Type B pancreatic cell (in vitro differentiated cells): ENCODE data around the gene SCLY. TPM values are rescaled to one million over a fixed set of nuclear protein-coding genes. Genes with fewer than 3 reads are reported as not detected.

Experiments
- DNase-seq: peaks from one replicate; pipeline ENCODE4 v3.0.0; 2021; ENCODE audit warnings: mixed read lengths; ENCODE audit not compliant: unreplicated experiment; ENCODE audit errors: extremely low spot score
- H3K27ac Mint-ChIP-seq: 2 replicates; pipeline ENCODE4 v1.8.0; 2021; ENCODE audit warnings: mild to moderate bottlenecking, mixed read lengths
- H3K27me3 Mint-ChIP-seq: 2 replicates; pipeline ENCODE4 v1.8.0; 2021; ENCODE audit warnings: mixed read lengths
- H3K36me3 Mint-ChIP-seq: 2 replicates; pipeline ENCODE4 v1.8.0; 2021; ENCODE audit warnings: mixed read lengths
- H3K4me1 Mint-ChIP-seq: one replicate; pipeline ENCODE4 v1.8.0; 2021; ENCODE audit warnings: mixed read lengths; ENCODE audit not compliant: unreplicated experiment
- H3K4me3 Mint-ChIP-seq: 2 replicates; pipeline ENCODE4 v1.8.0; 2021; ENCODE audit warnings: mild to moderate bottlenecking, mixed read lengths
- H3K9me3 Mint-ChIP-seq: 2 replicates; pipeline ENCODE4 v1.8.0; 2021; ENCODE audit warnings: mixed read lengths
- total RNA-seq: library from RNA; stranded (reverse); gene quantifications from 2 replicates; pipeline ENCODE4 v1.2.1, GENCODE V29; 2021; ENCODE audit warnings: low replicate concordance
- TF ChIP-seq, protein P1 (sequence below): fragments of 200-600 bp; sonication (generic); conservative IDR thresholded peaks from 2 replicates; pipeline ENCODE4 v1.5.0; 2021; ENCODE audit warnings: antibody characterized with exemption, mild to moderate bottlenecking

Gene SCLY
- total RNA-seq, 1 donor from 2014 or later = 34.5 TPM

DNA sequence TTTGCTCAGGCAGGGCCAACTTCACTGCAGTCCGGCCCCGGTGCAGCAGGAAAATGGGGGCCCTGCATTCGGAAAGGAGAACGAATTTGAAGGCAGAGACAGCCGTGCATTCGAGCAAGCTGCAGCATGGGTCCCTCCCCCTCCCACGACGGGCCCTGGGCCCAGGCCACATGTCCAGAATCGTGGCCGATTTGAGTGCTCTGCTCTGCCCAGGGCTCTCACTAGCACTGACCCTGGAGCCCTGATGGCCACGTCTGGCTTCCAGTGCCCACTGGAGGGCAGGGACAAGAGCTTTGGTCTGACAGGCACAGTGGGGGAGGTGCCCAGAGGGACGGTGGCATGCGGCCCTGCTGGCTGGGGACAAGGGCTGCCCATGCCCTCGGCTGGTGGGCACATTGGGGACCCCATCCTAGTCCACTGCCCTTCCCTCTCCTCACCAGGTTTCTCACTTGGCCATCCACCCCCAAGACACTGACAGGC is 63.2 kb downstream of the SCLY start:
- Mint-ChIP-seq H3K36me3 (no peaks in the 10 kb centered on the region), H3K4me1 (no peaks in the 10 kb centered on the region), H3K9me3 (no peaks in the 10 kb centered on the region), H3K27ac (no peak overlapping the region), H3K27me3 (no peaks in the 10 kb centered on the region), H3K4me3 (no peak overlapping the region)
- TF ChIP-seq, protein P1, sequence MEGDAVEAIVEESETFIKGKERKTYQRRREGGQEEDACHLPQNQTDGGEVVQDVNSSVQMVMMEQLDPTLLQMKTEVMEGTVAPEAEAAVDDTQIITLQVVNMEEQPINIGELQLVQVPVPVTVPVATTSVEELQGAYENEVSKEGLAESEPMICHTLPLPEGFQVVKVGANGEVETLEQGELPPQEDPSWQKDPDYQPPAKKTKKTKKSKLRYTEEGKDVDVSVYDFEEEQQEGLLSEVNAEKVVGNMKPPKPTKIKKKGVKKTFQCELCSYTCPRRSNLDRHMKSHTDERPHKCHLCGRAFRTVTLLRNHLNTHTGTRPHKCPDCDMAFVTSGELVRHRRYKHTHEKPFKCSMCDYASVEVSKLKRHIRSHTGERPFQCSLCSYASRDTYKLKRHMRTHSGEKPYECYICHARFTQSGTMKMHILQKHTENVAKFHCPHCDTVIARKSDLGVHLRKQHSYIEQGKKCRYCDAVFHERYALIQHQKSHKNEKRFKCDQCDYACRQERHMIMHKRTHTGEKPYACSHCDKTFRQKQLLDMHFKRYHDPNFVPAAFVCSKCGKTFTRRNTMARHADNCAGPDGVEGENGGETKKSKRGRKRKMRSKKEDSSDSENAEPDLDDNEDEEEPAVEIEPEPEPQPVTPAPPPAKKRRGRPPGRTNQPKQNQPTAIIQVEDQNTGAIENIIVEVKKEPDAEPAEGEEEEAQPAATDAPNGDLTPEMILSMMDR = no peak
- DNase-seq = no peak

DNA sequence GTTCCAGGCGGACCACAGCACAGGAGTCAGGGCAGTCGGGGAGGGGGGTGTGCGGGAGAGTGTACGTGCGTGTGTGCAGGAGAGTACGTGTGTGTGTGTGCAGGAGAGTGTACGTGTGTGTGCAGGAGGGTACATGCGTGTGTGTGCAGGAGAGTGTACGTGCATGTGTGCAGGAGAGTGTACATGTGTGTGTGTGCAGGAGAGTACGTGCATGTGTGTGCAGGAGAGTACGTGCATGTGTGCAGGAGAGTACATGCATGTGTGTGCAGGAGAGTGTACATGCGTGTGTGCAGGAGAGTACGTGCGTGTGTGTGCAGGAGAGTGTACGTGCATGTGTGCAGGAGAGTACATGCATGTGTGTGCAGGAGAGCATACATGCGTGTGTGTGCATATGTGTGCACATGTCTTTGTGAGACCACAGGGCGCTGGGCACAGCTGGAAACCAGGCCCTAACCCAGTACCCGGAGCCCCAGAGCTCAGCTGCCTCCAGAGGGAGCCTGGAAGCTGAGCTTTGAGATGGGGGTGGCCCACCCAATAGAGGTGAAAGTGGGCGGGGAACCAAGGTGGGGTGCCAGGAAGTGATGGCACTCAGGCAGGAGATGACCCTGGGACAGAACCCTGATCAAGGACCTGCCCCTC is 63.8 kb downstream of the SCLY start:
- no peaks in the 10 kb centered on the region for H3K9me3 Mint-ChIP-seq
- TF ChIP-seq, protein P1 = no peak
- DNase-seq = no peak
- no peak overlapping the region for H3K4me3 Mint-ChIP-seq
- no peaks in the 10 kb centered on the region for H3K4me1 Mint-ChIP-seq
- no peaks in the 10 kb centered on the region for H3K36me3 Mint-ChIP-seq
- H3K27me3 Mint-ChIP-seq = no peaks in the 10 kb centered on the region
- no peak overlapping the region for H3K27ac Mint-ChIP-seq

DNA sequence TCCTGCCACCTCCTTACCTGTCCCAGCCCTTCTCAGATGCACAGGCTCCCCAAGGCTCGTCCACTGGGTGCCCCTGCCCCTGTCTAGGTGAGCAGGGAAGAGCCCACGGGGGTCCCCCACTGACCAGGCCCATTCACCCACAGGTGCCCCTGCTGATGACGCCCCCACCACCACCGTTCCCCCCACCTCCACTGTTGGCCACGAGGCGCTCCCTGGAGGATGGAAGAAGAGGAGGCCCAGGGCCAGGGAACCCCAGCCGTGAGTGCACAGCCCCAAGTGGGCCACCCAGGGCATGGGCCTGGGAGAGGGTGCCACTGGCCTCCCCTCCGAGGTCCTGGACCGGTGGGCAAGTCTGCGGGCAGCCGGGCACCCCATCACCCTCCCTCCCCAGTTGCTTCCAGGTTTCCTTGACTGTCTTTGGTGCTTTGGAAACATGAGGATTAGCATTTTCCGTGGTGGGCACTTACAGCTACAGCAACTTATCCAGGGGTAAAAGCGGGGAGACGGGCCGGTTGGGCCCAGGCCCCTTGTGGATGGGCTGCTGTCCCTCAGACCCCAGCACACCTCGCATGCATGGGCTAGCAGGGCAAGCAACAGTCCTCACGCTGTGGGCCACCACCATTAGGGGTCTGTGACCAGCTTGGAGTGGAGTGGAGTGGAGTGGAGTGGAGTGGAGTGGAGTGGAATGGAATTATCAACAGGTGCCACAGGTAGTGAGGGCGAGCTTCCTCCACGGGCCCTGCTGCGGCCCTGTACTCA is 64.5 kb downstream of the SCLY start:
- no peak overlapping the region for H3K27ac Mint-ChIP-seq
- no peaks in the 10 kb centered on the region for H3K4me1 Mint-ChIP-seq
- no peaks in the 10 kb centered on the region for H3K27me3 Mint-ChIP-seq
- no peaks in the 10 kb centered on the region for H3K36me3 Mint-ChIP-seq
- H3K4me3 Mint-ChIP-seq = no peak overlapping the region
- TF ChIP-seq, protein P1 = no peak
- no peak for DNase-seq
- H3K9me3 Mint-ChIP-seq = no peaks in the 10 kb centered on the region

DNA sequence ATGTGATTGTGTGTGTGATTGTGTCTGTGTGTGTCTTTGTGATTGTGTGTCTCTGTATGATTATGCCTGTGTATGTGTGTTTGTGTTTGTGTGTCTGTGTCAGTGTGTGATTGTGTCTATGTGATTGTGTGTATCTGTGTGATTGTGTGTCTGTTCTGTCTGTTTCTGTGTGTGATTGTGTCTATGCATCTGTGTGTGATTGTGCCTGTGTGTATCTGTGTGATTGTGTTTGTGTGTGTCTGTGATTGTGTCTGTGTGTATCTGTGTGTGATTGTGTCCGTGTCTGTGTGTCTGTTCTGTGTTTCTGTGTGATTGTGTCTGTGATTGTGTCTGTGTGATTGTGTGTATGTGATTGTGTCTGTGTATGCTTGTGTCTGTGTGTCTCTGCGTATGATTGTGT is 65.5 kb downstream of the SCLY start:
- H3K4me3 Mint-ChIP-seq = no peak overlapping the region
- no peaks in the 10 kb centered on the region for H3K36me3 Mint-ChIP-seq
- H3K27ac Mint-ChIP-seq = no peak overlapping the region
- H3K9me3 Mint-ChIP-seq = no peaks in the 10 kb centered on the region
- DNase-seq = no peak
- no peaks in the 10 kb centered on the region for H3K27me3 Mint-ChIP-seq
- no peaks in the 10 kb centered on the region for H3K4me1 Mint-ChIP-seq
- TF ChIP-seq, protein P1 = no peak

DNA sequence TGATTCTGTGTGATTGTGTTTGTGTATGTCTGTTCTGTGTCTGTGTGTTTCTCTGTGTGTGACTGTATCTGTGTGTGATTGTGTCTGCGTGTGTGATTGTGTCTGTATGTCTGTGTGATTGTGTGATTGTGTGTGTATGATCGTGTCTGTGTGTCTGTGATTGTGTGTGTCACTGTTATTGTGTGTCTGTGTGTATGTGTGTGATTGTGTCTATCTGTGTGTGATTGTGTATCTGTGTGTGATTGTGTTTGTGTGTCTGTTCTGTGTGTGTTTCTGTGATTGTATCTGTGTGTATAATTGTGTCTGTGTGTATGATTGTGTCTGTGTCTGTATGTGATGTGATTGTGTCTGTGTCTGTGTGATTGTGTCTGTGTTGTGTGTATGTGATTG is 66.0 kb downstream of the SCLY start:
- no peak for DNase-seq
- Mint-ChIP-seq H3K27ac (no peak overlapping the region), H3K9me3 (no peaks in the 10 kb centered on the region), H3K4me1 (no peaks in the 10 kb centered on the region), H3K36me3 (no peaks in the 10 kb centered on the region), H3K27me3 (no peaks in the 10 kb centered on the region), H3K4me3 (no peak overlapping the region)
- TF ChIP-seq, protein P1 = no peak
